ENCODE measurements around the gene TUBGCP2.

- TF ChIP-seq CTCF (IDR thresholded peaks at IDR 0.05) (no peak), POLR2A (IDR thresholded peaks at IDR 0.05) (no peak)
These were observed 18.3 kb upstream of the TUBGCP2 start for GRCh38 chr10:133326745-133327650.

All from testis (tissue), 2 donors.